Testis (tissue), 3 donors: ENCODE data around the gene TIAM1. TPM values are rescaled to one million over a fixed set of nuclear protein-coding genes. Genes with fewer than 3 reads are reported as not detected.

ENCODE experiments used
- DNase-seq: peaks from one replicate; pipeline ENCODE4 v3.0.0-alpha.2; 2019
- H3K27ac ChIP-seq, 2 donors: fragments of 200-600 bp; sonication (generic); one replicate each; pipeline ENCODE4 v1.5.1; 2019
- H3K27me3 ChIP-seq: fragments of 200-600 bp; sonication (generic); one replicate; pipeline ENCODE4 v1.5.1; 2019
- H3K36me3 ChIP-seq: fragments of 200-600 bp; sonication (generic); one replicate; pipeline ENCODE4 v1.5.1; 2017; ENCODE audit warnings: low read depth; ENCODE audit errors: missing control alignments
- H3K4me1 ChIP-seq: fragments of 200-600 bp; sonication (generic); one replicate; pipeline ENCODE4 v1.5.1; 2019
- H3K4me3 ChIP-seq, 2 donors: fragments of 200-600 bp; sonication (generic); one replicate each; pipeline ENCODE4 v1.5.1; 2017 to 2019
- H3K9me3 ChIP-seq: fragments of 200-600 bp; sonication (generic); one replicate; pipeline ENCODE4 v1.5.1; 2017
- CTCF ChIP-seq, 3 experiments: fragments of 450-650 bp in 2 of 3; fragments of 200-600 bp in 1 of 3; sonication (generic) in 1 of 3; IDR thresholded peaks; one replicate each; pipeline ENCODE4 v1.5.1; 2016 to 2019; ENCODE audit warnings: antibody characterized with exemption in 3 of 3, mild to moderate bottlenecking in 2 of 3, moderate library complexity in 1 of 3
- POLR2A ChIP-seq: fragments of 450-650 bp; IDR thresholded peaks from one replicate; pipeline ENCODE4 v1.6.1; 2017; ENCODE audit warnings: antibody characterized with exemption, mild to moderate bottlenecking, moderate library complexity
- WGBS, 2 donors: methylation state at CpG; one replicate each; pipeline ENCODE4 v1.1.5; 2018; 5-methylcytosine and 5-hydroxymethylcytosine counted together
- intact Hi-C: fragments of 100-400 bp; cut with DNase I; formaldehyde crosslinking; loops from one replicate; pipeline ENCODE4 v1.15.1; 2023; ENCODE audit warnings: low total_unique reads
- polyA plus RNA-seq: library from polyadenylated mRNA; stranded (reverse); fragments of 350-450 nt; fragmentation: Illumina TruSeq; extraction: RNeasy Lipid Tissue Mini Kit (QIAGEN cat#74804); gene quantifications from one replicate; pipeline ENCODE4 v1.2.3, GENCODE V29; 2014; ENCODE audit warnings: low read depth, low replicate concordance; ENCODE audit not compliant: insufficient read depth
- total RNA-seq, 2 donors: library from RNA; depleted of rRNA; stranded (reverse); fragments of >200 nt; gene quantifications; one replicate each; pipeline ENCODE4 v1.2.3, GENCODE V29; 2016

The TIAM1 gene
- total and polyA plus RNA-seq, 3 donors from 2014 or later, result 21.3 to 51.6 (median 34.6) TPM

- intact Hi-C loops, result no loop called here
- H3K27ac ChIP-seq, result no peak overlapping the region
- H3K36me3 ChIP-seq, result no peaks in the 10 kb centered on the region
- H3K27me3 ChIP-seq, result no peaks in the 10 kb centered on the region
- H3K4me3 ChIP-seq, result no peak overlapping the region
- no peaks in the 10 kb centered on the region for H3K4me1 ChIP-seq
- no peak for DNase-seq
- 72 to 78% methylated on average over 5 of the region's 5 CpGs for WGBS, 2 donors
- TF ChIP-seq CTCF (IDR thresholded peaks at IDR 0.05) (no peak), POLR2A (no peak)
- no peaks in the 10 kb centered on the region for H3K9me3 ChIP-seq
Observed at GRCh38 chr21:31382060-31382459, 38.0 kb upstream of the TIAM1 start.

DNA sequence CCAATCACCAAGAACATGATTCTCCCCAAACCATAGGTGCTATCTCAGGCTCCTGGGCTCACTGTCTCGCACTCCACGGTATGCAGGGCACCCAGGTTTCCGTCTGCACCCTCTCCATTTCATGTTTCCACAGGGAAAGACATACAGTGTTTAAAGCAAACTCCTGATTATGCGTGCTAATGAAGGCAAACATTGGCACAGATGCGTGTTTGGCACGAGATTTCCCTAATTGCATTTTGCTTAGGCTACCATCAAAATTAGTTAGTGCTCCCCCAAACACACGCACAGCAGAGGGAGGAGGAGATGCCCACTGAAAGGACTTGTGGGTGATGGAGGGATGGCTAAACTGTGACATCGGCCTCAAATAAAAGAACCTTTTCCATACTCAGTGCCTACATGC lies 32.2 kb upstream of the TIAM1 start:
- Histone ChIP-seq H3K27ac (no peak overlapping the region), H3K9me3 (no peaks in the 10 kb centered on the region), H3K4me3 (no peak overlapping the region), H3K4me1 (peaks cover 15% of the 10 kb centered on the region), H3K27me3 (no peaks in the 10 kb centered on the region), H3K36me3 (no peaks in the 10 kb centered on the region)
- intact Hi-C loops, result no loop called here
- no peak for TF ChIP-seq POLR2A
- TF ChIP-seq CTCF (IDR thresholded peaks at IDR 0.05), result no peak
- DNase-seq, result peak; percentile 6
- 90 to 93% methylated on average over 8 of the region's 8 CpGs for WGBS, 2 donors

- intact Hi-C loops, result no loop called here
- Histone ChIP-seq H3K27me3 (no peaks in the 10 kb centered on the region), H3K4me1 (peaks cover 15% of the 10 kb centered on the region), H3K4me3 (no peak overlapping the region), H3K36me3 (no peaks in the 10 kb centered on the region), H3K27ac (peak overlapping the region; percentile 11 to 44), H3K9me3 (no peaks in the 10 kb centered on the region)
- WGBS, 2 donors, result 42 to 57% methylated on average over 4 of the region's 4 CpGs
- TF ChIP-seq CTCF (IDR thresholded peaks at IDR 0.05) (no peak), POLR2A (no peak)
- DNase-seq, result peak; percentile 71
Observed at GRCh38 chr21:31374395-31374794, 30.3 kb upstream of the TIAM1 start.

GRCh38 chr21:31372471-31372765 lies 28.4 kb upstream of the TIAM1 start:
- Histone ChIP-seq H3K27ac (no peak overlapping the region), H3K4me3 (no peak overlapping the region), H3K36me3 (no peaks in the 10 kb centered on the region), H3K9me3 (no peaks in the 10 kb centered on the region), H3K27me3 (no peaks in the 10 kb centered on the region), H3K4me1 (peaks cover 19% of the 10 kb centered on the region)
- intact Hi-C loops, result no loop called here
- no peak for TF ChIP-seq POLR2A
- no peak for TF ChIP-seq CTCF (IDR thresholded peaks at IDR 0.05)
- DNase-seq, result no peak
- WGBS, 2 donors, result 94 to 96% methylated on average over 3 of the region's 3 CpGs

DNA sequence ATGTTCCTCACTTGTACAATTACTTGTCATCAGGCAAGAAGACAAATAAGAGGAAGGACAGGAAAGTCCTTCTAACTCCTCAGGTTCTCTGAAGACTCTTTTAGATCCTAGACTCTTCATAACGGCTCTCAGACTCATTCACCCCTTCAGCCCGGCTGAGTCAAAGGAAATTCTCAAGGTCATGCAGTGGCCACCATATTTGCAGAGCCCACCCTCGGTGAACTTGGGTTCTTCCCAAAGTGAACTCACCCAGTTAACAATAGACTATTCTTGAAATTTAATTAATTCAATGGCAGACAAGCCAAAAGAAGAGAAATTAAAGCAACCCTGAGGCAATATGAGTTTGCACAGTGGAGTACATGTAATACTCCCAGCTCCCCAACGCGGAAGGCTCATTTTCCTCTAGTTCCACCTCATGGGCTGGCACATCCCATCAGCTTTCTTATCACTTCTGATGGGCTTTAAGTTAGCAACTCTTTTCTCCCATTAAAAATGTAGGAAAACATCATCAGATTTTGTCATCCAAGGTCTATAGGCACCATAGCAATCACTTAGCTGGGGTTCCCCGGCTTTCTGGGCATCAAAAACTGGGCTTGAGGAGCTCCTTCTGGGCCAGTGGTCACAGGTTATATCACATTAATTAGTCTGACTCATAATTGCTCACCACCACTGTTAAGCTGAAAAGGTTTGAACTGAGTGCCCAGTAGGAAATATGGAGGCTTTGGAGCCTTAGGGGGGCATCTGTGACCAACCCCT lies 27.8 kb upstream of the TIAM1 start:
- DNase-seq, result peak; percentile 13
- no peak for TF ChIP-seq CTCF (IDR thresholded peaks at IDR 0.05)
- H3K9me3 ChIP-seq, result no peaks in the 10 kb centered on the region
- intact Hi-C loops, result no loop called here
- peak overlapping the region in 1 of 2 donors; percentile 28 for H3K27ac ChIP-seq
- no peaks in the 10 kb centered on the region for H3K36me3 ChIP-seq
- H3K27me3 ChIP-seq, result no peaks in the 10 kb centered on the region
- H3K4me1 ChIP-seq, result peaks cover 24% of the 10 kb centered on the region
- 67 to 73% methylated on average over 6 of the region's 6 CpGs for WGBS, 2 donors
- no peak overlapping the region for H3K4me3 ChIP-seq
